Measurements from ENCODE around the gene DPF1.

DNA sequence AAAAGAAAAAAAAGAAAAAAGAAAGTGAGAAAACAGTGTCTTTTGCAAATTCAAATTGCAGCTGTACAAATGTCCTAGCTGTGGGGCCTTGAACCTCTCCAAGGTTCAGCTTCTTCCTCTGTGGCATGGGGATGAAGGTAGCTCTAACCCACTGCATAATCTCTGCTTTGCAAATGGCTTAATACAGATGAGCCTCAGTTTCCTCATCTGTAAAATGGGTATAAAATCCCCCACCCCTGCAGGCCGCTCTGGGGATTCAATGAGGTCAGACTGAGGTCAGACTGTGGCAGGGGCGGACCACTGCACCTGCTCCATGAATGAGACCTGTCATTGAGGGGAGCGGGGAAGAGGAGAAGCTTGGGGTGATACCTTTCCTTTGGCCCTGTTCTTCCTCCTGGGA, 5.8 kb downstream of the DPF1 start:
- TF ChIP-seq LARP7 (IDR thresholded peaks at IDR 0.05) (no peak), NFIC (IDR thresholded peaks at IDR 0.05; ENCODE audit: low read depth, low read length) (no peak), ZNF687 (IDR thresholded peaks at IDR 0.05) (no peak), POLR2AphosphoS5 (IDR thresholded peaks at IDR 0.05; ENCODE audit: low read length) (no peak), RBBP5 (conservative IDR thresholded peaks at IDR 0.05) (no peak), POLR2A (IDR thresholded peaks at IDR 0.05; ENCODE audit: low read depth, low read length) (no peak), BACH1 (IDR thresholded peaks at IDR 0.05; ENCODE audit: borderline replicate concordance) (no peak), HCFC1 (IDR thresholded peaks at IDR 0.05; ENCODE audit: low read length) (no peak), TAF1 (IDR thresholded peaks at IDR 0.05; ENCODE audit: borderline replicate concordance, low read depth, low read length) (no peak), PBX3 (IDR thresholded peaks at IDR 0.05; ENCODE audit: insufficient replicate concordance, low read depth, low read length) (no peak), BCL3 (IDR thresholded peaks at IDR 0.05; ENCODE audit: borderline replicate concordance, insufficient read depth, low read depth, low read length, poor library complexity, severe bottlenecking) (no peak), YY1 (IDR thresholded peaks at IDR 0.05; ENCODE audit: low read depth, low read length) (no peak)
- TF ChIP-seq, protein P1, sequence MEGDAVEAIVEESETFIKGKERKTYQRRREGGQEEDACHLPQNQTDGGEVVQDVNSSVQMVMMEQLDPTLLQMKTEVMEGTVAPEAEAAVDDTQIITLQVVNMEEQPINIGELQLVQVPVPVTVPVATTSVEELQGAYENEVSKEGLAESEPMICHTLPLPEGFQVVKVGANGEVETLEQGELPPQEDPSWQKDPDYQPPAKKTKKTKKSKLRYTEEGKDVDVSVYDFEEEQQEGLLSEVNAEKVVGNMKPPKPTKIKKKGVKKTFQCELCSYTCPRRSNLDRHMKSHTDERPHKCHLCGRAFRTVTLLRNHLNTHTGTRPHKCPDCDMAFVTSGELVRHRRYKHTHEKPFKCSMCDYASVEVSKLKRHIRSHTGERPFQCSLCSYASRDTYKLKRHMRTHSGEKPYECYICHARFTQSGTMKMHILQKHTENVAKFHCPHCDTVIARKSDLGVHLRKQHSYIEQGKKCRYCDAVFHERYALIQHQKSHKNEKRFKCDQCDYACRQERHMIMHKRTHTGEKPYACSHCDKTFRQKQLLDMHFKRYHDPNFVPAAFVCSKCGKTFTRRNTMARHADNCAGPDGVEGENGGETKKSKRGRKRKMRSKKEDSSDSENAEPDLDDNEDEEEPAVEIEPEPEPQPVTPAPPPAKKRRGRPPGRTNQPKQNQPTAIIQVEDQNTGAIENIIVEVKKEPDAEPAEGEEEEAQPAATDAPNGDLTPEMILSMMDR (IDR thresholded peaks at IDR 0.05 in 2 of 3, conservative IDR thresholded peaks at IDR 0.05 in 1 of 3; ENCODE audit: control insufficient read depth in 2 of 3, extremely low read depth in 1 of 3, insufficient read depth in 1 of 3, low read depth in 3 of 3, low read length in 3 of 3) = no peak
